HepG2 (cell line): ENCODE results near the gene KHNYN. TPM values are rescaled to one million over a fixed set of nuclear protein-coding genes. Genes with fewer than 3 reads are reported as not detected.
A peak's percentile ranks its signal among the peaks of the same experiment; 100 is the strongest.

Source experiments
- ATF2 ChIP-seq: sonication (generic); formaldehyde crosslinking; IDR thresholded peaks from 2 replicates; pipeline ENCODE4 v1.4.0; 2020; ENCODE audit warnings: missing genetic modification reagents
- ETS1 ChIP-seq: sonication (generic); formaldehyde crosslinking; IDR thresholded peaks from 2 replicates; pipeline ENCODE4 v1.4.0; 2020; ENCODE audit warnings: missing genetic modification reagents
- GABPB1 ChIP-seq: IDR thresholded peaks from 2 replicates; pipeline ENCODE4 v1.6.1; 2016; ENCODE audit warnings: mild to moderate bottlenecking, missing genetic modification reagents, moderate library complexity, missing compliant biosample characterization
- HNF1A ChIP-seq, 2 experiments: sonication (generic) in 1 of 2; formaldehyde crosslinking in 1 of 2; IDR thresholded peaks; 2 replicates each; pipeline versions ENCODE4 v1.4.0 to v1.6.1; 2016 to 2020; ENCODE audit warnings: borderline replicate concordance in 1 of 2, low read depth in 1 of 2, mild to moderate bottlenecking in 1 of 2, missing genetic modification reagents in 1 of 2
- PRDM15 ChIP-seq: sonication (generic); formaldehyde crosslinking; IDR thresholded peaks from 2 replicates; pipeline ENCODE4 v1.4.0; 2020; ENCODE audit warnings: missing genetic modification reagents
- SETDB1 ChIP-seq: sonication (generic); formaldehyde crosslinking; IDR thresholded peaks from 2 replicates; pipeline ENCODE4 v1.5.1; 2020; ENCODE audit warnings: missing genetic modification reagents, mild to moderate bottlenecking, borderline replicate concordance
- ZFX ChIP-seq: sonication (generic); formaldehyde crosslinking; IDR thresholded peaks from 2 replicates; pipeline ENCODE4 v1.4.0; 2020; ENCODE audit warnings: mild to moderate bottlenecking, low read depth, missing genetic modification reagents, moderate library complexity
- ZNF3 ChIP-seq: IDR thresholded peaks from 2 replicates; pipeline ENCODE4 v1.7.0; 2017; ENCODE audit warnings: inconsistent platforms
- ZNF343 ChIP-seq: sonication (generic); formaldehyde crosslinking; IDR thresholded peaks from 2 replicates; pipeline ENCODE4 v1.4.0; 2020; ENCODE audit warnings: mild to moderate bottlenecking, missing genetic modification reagents
- ZNF749 ChIP-seq: sonication (generic); formaldehyde crosslinking; IDR thresholded peaks from 2 replicates; pipeline ENCODE4 v1.8.0; 2022; ENCODE audit warnings: mild to moderate bottlenecking, missing genetic modification reagents, moderate library complexity, borderline replicate concordance
- ZNF776 ChIP-seq: sonication (generic); formaldehyde crosslinking; IDR thresholded peaks from 2 replicates; pipeline ENCODE4 v1.4.0; 2020; ENCODE audit warnings: mild to moderate bottlenecking, missing genetic modification reagents
- ZNF883 ChIP-seq: sonication (generic); formaldehyde crosslinking; IDR thresholded peaks from 2 replicates; pipeline ENCODE4 v1.5.1; 2020; ENCODE audit warnings: mild to moderate bottlenecking, missing genetic modification reagents; ENCODE audit errors: not compliant biosample characterization
- ZSCAN21 ChIP-seq: sonication (generic); formaldehyde crosslinking; IDR thresholded peaks from 2 replicates; pipeline ENCODE4 v1.8.0; 2022; ENCODE audit warnings: mild to moderate bottlenecking, missing genetic modification reagents, moderate library complexity, borderline replicate concordance
- ZSCAN22 ChIP-seq: sonication (generic); formaldehyde crosslinking; IDR thresholded peaks from 2 replicates; pipeline ENCODE4 v1.4.0; 2020; ENCODE audit warnings: mild to moderate bottlenecking, missing genetic modification reagents
- ZSCAN25 ChIP-seq: sonication (generic); formaldehyde crosslinking; IDR thresholded peaks from 2 replicates; pipeline ENCODE4 v1.8.0; 2022; ENCODE audit warnings: mild to moderate bottlenecking, missing genetic modification reagents
- ZSCAN5A ChIP-seq: sonication (generic); formaldehyde crosslinking; IDR thresholded peaks from 2 replicates; pipeline ENCODE4 v1.8.0; 2022; ENCODE audit warnings: mild to moderate bottlenecking, missing genetic modification reagents, borderline replicate concordance
- polyA plus RNA-seq, 8 experiments: library from polyadenylated mRNA; depleted of rRNA in 3 of 8; stranded (reverse) in 7 of 8; unstranded in 1 of 8; fragments of >200 nt; fragmentation: Illumina TruSeq in 4 of 8; extraction: Trizol in 4 of 8; gene quantifications; 2 replicates each; pipeline versions ENCODE4 v1.2.1 to v1.2.3, GENCODE V29; 2011 to 2016; ENCODE audit warnings: low read depth in 4 of 8, missing spikeins in 1 of 8, mixed read lengths in 1 of 8; ENCODE audit not compliant: insufficient read depth in 1 of 8
- total RNA-seq, 5 experiments: library from RNA; depleted of rRNA; stranded (reverse); fragments of >200 nt; fragmentation: Illumina TruSeq; extraction: Trizol; gene quantifications; 2 replicates each; pipeline ENCODE4 v1.2.3, GENCODE V29; 2016; ENCODE audit warnings: low read depth in 1 of 5

KHNYN gene
- total and polyA plus RNA-seq, 2 of the 13 experiments (the other 11 are each of a cell fraction or from before 2014, with no cell fraction given): 52.8 to 75.7 TPM

- TF ChIP-seq ATF2 (CRISPR knock-in tag) (peak; percentile 88), ZSCAN21 (CRISPR knock-in tag) (no peak), ZSCAN5A (CRISPR knock-in tag) (no peak), ZSCAN25 (CRISPR knock-in tag) (peak; percentile 67; the same call in 1 of the 2 replicates), GABPB1 (peak; percentile 59), ZNF883 (CRISPR knock-in tag) (no peak), SETDB1 (CRISPR knock-in tag) (no peak), ZFX (CRISPR knock-in tag) (peak; percentile 80), HNF1A (IDR thresholded peaks at IDR 0.05; ENCODE audit: low read depth) (no peak), HNF1A (CRISPR knock-in tag; IDR thresholded peaks at IDR 0.05; ENCODE audit: borderline replicate concordance) (no peak), PRDM15 (CRISPR knock-in tag) (peak; percentile 74; the same call in 1 of the 2 replicates), ZNF749 (CRISPR knock-in tag) (no peak), ETS1 (CRISPR knock-in tag) (no peak), ZNF343 (no peak), ZNF3 (CRISPR knock-in tag) (no peak), ZNF776 (CRISPR knock-in tag) (no peak), ZSCAN22 (no peak)
These were observed 2.0 kb downstream of the KHNYN start (continued) for GRCh38 chr14:24431569-24432258.
